NCI-H345 treated with DMSO at 0.1 percent for 48 hours (cell line): ENCODE results near the gene PIP5KL1.

Experiments used
- DNase-seq: peaks from one replicate; lab custom pipeline; 2025; ENCODE audit not compliant: unreplicated experiment; lab: John Stamatoyannopoulos, UW

The PIP5KL1 gene

DNA sequence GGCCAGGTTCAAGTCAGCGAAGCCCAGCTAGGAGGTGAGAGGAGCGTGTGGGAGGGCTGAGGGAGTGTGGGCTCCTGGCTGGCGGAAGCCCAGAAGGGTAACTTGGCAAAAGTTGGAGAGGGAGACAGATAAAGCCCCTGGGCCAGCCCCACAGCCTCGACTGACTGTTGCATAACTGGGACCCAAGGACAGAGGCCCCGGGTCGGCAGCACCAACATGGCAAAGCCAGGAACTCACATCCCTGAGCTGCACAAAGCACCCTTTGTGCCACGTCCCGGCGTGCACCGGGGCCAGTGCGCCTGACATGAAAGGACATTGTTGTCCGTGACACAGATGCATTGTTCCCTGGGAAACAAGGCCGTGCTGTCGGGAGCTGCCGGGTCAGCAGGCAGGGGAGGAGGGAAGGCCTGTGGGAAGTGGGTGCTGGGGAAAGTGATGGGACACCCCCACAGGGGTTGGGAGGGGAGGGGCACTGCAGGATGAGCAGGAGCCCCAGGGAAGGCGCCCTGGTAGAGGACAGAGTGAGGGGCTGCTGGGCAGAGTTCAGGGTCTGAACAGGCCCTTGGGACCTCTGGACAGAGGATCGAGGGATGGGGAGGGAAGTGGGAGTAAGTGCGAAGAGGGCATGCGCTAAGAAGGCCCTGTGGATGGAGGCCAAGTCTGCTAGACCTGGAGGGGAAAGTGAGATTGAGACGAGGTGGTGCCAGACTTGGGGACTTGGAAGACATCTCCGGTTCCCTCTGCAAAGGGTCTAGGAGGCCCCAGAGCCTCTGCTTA lies 20.1 kb upstream of the PIP5KL1 start:
- no peak for DNase-seq

GRCh38 chr9:127949827-127950512 lies 19.4 kb upstream of the PIP5KL1 start:
- no peak for DNase-seq

DNA sequence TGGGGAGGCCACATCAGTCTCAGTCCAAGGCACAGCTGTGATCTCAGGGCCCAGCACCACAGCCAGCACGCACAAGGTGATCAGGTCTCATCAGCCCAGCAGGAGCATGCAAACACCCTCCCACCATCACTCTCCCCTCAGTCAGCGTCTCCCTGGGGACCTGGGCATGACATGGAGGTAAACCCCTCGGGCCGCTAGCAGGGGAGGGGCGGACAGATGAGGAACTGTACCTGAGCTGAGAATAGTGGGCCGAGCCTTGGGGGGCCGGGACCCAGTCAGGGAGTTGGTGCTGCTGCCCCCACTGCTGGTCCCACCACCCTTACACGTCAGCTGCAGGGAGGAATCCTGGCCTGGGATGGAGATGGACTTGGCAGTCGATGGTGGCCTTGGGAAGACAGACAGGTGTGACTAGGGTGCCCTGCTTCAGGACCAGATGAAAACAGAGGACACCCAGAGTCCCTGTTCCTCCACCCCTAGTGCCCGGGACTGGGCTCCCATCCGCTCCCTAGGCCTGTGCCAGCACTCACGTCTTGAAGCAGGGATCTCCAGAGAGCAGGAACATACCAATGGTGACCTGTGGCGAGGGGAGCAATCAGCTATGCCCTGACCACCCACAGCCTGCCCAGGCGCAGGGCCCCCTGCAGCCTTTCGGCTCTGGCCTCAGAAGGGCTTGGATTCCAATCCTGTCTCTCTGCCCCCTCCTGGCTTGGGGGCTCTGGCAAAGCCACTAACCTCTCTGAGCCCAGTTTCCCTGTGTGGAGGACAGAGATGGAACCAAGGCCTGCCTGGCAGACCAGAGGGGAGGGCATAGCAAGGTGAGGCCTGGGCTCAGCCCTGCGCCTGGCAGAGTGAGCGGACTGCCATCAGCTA lies 17.5 kb upstream of the PIP5KL1 start:
- DNase-seq, result no peak

DNA sequence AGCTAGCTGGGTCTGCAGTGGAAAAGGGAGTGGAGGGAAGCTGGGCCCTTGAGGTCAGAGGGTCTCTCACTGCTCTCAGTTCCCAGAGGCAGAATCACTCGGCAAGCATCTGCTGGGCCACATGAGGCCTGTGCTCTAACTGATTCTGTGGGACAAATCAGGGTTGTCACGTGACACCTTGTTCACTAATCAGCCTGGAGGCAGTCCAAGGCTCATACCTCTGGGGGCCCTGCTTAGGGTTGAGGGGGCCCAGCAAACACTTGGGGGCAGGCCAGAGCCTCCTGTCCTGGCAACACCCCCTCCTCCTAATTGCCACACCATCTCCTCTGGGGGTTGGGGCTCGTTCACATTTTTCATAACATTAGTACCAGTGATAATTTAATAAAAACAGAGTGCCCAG lies 16.2 kb upstream of the PIP5KL1 start:
- no peak for DNase-seq

DNA sequence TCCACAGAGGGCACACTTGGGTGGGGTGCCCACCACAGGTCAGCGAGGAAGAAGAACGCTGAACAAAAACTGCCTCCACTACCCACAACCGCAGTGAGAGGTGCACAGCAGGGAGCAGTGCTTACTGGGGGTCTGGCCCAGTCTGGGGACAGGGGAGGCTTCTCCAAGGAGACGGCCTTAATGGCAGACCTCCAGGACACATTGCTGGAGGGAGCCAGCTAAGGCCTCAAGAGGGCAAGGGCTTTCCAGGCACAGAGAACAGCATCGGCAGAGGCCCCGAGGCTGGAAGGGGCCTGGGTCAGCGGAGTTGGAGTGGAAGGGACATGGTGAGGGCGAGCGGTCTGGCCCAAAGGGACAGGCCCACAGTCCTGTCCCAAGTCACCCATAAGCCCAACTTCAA lies 15.4 kb upstream of the PIP5KL1 start:
- DNase-seq, result no peak

GRCh38 chr9:127945338-127945737 lies 14.8 kb upstream of the PIP5KL1 start:
- DNase-seq, result no peak

DNA sequence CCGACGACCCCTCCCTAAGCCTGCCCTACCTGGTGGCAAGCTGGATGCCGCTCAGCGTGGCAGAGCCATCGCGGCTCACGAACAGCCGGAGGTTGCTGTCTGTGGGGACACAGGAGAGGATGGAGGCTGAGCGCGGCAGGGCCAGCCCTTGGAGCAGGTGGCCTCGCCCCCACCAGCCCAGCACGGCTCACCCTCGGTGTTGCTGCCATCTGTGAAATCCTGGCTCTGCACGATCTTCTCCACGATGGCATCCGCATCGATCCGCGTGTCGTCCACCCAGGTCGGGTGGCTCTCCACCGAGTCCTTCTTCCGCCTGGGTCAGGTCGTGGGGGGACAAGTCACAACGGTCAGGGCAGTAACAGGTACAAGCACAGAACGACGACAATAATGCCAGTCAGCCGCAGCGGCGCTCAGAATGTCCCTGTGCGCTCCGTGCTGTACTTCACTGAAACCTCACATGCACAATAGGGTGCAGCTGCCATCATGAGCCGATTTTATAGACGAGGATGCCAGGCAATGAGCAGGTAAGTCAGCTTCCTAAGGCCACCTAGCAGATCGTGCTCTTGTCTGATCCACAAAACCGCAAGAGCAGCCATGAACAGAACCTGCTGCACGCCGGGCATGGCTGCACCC lies 14.1 kb upstream of the PIP5KL1 start:
- no peak for DNase-seq

DNA sequence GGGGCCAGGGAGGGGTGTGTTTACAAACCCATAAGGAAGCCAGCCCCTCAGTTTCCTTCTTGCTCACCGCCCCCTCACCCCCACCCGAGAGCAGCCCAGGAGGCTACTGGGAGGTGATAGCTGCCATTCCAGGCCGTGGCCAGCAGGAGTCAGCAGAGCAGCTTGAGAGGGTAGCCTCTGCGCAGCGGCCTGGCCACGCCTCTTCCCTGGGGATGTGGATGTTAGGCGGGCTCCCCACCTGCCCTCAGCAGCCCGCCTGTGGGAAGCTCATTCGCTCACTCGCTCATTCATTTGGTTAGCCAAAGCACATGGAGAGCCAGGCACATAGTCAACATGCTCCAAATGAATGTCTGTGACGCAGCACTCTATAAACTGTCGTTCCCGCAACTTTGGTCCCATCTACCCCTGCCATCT lies 13.2 kb upstream of the PIP5KL1 start:
- peak; percentile 82 for DNase-seq

DNA sequence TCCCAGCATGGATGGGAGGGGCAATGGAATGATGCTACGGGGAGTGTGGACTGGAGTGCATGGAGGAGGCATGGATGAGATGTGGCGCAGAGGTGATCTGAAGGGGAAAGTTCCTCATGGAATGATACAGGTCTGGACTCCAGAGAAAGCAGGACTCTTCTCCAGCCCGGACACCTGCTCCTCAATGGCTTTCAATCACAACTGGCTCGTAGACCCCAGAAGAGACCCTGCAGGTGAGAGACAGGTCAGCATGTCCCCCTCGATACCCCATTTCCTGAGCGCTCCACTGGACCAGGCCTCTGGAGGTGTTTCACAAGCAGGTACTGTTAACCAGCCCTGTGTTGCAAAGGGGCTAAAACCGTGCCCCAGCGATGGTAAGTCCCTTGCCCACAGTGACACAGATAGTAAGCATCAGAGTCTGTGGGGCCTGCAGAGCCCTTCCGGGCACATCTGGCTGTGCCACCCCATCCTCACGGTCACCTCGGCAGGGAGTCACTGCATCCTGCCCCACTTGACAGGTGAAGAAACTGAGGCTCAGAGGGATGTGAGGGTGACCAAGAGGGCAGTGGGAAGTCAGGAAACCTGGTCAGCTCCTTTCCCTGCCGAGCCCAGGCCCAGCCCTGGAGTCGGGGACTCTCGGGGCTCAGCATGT lies 12.6 kb upstream of the PIP5KL1 start:
- no peak for DNase-seq

DNA sequence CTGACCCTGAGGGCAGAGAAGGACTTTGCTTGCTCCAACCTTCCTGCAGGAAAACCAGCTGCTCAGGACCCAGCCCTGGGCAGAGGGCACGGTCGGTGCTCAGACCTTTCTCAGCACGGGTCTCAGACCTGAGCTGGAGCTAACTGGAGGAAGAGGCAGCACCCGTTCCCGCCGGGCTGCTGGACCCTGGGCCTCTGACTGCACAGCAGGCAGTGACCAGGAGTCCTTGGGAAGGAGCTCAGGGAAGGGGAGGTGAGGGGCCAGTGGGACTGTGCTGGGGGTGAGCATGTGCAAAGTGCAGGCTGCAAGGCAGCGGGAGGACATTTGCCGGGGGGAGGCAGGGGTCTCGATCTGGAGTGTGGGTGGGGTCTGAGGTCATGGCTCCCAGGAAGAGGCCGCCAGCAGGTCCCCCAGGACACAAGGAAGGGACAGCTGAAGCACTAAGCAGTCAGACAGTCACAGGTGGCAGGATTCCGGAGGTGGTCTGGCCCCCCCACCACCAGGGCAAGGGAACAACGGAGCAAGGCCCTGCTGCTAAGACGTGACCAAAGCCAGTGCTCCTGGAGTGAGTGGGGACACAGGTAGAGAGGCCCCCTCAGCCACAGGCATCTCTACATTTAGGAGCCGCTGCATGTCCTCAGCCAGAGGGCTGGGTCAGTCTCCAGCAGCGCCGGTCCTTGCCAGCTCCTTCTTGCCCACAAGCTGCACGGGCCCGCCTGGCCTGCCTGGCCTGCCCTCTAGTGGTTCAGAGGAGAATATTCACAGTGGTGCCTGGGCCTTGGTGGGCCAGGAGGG lies 11.8 kb upstream of the PIP5KL1 start:
- DNase-seq, result peak; percentile 1

DNA sequence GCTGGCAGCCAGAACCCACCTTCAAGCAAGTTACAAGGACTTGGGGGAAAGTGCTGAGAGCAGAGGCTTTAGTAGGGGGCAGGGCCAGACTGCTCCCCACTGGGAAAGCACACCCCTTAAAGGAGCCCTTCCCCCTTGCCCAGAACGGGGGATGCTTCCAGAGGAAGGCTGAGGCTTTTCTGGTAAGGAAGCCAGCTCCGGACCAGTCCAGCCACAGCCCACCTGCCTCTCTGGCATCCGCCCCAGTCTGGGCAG lies 11.3 kb upstream of the PIP5KL1 start:
- no peak for DNase-seq

GRCh38 chr9:127941062-127941960 lies 10.7 kb upstream of the PIP5KL1 start:
- no peak for DNase-seq

GRCh38 chr9:127940593-127940992 lies 10.0 kb upstream of the PIP5KL1 start:
- DNase-seq, result no peak

DNA sequence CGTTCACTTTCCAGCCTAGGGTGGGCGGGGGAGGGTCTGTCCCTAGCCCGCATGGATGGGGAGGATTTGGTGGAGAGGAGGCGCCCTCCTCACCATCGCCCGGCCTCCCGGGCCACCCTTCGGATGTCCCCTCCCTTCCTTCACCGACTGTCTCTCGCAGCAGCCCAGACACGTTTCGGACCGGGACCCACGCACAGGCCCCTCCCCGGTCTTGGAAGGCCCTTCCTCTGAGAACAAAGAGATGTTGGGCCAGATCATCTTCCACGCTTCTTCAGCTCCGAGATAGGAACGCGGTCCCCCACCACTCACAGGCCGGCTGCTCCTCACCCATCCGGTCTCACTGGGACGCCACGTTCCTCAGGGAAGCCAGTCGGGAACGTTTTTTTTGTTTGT lies 7.7 kb upstream of the PIP5KL1 start:
- no peak for DNase-seq

DNA sequence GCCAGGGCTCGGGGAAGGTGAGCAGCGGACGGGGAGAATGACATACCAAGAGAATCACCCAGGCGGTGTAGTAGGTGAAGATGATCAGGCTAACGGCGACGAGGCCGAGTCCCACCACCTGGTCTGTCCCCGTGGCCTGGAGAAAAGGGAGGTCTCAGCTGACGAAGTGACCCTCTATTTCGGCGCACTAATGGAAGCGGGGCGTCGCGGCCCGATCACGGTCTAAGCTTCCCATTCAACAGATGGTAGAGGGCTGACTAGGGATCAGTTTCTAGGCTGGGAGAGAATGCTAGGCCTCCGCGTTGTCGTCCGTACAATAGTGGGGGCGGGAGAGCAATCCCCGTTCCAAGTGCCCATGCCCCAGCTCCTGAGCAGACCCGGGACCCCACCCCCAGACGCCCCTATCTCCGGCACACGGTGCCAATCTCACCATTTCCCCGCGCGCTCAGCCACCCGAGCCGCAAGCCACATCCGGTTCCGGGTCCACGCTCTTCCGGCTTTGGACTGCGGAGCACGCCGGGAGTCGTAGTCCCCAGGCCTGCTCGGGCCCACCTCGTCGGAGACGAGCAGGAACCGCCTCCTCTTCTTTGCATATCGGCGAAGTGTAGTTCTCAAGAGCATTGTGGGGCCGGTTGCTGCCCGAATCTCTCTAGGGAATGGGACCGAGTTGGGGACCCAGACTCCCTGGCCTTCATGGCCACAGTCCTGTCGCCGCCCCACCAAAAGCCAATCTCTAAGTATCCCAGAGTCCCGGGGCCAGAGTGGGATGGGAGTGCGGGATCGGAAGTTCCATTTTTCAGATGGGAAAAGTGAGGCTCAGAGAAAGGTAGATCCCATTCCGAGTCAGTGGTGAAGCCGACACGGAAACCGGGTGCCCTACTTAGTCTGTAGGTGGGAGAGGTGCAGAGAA lies 7.1 kb upstream of the PIP5KL1 start, which contains the start of gene DPM2:
Gene DPM2, minus strand, starts transcription at position 467 of the 910 bp plus-strand sequence. Its CDS starts 34 bp downstream, at position 433.
- peak; percentile 60 for DNase-seq

DNA sequence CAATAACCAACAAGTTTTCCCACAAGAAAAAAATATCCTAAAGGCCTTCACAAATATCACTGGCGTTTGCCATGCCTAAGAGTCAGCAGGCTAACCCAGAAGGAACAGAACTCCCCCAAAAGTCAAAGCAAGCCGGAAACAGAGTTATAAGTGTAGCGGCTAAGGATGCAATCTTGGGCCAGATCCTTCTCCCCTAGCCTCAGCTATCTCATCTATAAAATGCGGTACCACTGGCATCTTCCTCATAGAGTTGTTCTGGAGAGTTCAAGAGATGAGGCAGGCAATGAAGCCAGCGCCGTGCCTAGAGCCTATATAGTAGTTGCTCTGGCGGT lies 6.4 kb upstream of the PIP5KL1 start:
- no peak for DNase-seq

DNA sequence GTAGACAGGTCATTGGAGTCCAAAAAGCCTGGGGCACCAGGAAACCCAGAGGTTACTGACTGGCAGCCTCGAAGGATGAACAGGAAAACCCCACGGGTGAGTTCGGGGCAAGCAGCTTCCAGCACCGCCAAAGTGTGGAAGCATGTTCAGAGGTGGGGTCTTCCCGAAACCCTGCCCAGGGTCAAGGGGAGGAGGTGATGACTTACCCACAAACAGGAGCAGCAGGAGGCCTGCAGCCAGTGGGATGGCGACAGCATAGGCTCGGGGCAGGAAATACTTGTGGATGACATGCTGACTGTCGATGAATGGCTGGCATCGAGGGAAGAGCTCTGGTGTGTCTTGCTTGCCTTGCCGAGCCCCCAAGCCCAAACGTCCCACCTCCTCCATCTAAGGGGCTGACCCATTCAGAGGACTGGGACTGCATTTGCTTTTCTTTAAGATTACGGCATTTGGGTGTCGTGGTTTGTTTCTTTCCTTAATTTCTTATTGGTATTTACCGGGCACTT lies 5.8 kb upstream of the PIP5KL1 start:
- DNase-seq, result no peak

DNA sequence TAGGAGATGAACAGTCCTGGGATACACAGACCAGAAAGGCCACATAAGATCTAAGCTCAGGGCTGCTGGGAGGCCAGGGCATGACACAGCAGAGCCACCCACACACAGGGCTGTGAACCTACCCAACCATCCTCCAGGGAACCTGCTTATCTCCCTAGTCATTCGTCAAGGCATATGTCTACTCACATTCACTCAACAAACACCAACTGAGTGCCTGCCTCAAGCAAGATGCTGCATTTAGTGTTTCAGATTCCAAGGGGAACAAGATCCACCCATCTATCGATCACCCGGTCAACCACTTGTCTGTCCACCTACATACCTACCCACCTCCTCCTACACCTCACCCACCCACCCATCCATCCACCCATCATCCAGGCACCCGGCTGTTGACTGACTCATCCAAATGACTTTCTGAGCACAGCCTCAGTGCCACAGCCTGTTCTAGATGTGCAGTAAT lies 5.2 kb upstream of the PIP5KL1 start:
- no peak for DNase-seq
